ENCODE data around the gene GPR52.

Gene GPR52

DNA sequence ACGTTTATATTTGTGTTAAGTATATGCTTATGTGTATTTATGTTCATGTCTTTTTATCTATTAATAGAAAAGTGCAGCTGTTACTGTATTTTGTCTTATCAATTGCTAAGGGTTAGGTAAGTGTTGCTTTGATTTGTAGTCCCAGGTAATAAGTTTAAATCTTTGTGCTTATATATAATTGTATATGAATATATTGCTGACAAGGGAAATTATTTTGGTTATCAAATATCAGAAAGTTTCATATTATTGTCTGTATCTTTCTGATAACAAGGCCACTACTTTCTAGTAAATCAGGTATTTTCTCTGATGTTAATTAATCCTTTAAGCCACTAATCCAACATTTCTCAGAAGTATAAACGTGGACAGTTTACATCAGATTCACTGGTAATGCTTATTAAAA, 21.3 kb downstream of the GPR52 start:
- DNase-seq = no peak

DNA sequence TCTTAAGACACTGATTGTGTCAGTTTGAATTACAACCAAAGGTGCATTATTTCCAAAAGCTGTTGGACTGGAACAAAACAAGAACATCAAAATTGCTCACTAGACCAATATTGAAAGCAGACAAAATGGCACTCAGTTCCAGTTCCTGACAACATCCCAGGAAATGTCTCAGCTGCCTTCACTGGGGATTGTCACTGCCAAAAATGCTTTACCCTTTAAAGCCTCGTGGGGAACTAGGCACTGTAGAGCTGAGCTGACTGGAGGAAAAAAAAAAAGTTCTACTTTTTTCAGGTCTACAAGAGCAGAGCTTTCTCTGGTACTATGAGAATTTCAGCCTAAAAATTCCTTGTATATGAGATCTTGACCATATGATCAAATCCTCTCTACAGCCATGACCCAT, 21.9 kb downstream of the GPR52 start:
- DNase-seq = no peak

DNA sequence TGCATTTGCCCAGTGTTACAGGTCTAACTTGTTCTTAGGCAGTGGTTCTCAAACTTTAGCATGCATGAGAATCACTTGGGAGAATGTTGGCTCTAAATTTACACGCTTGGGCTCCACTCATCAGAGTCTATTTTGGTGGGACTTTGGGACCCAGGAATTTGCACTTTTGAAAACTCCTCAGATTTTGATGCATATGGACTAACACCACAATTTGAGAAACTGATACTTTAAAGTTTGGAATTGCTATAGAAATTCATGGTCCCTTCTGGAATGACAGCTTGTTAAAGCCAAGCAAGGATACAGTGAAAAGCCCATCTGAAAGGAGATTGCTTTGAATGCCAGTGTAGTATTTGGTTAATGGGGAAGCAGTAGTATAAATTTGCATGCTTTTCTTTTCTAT, 31.5 kb downstream of the GPR52 start:
- no peak for DNase-seq

DNA sequence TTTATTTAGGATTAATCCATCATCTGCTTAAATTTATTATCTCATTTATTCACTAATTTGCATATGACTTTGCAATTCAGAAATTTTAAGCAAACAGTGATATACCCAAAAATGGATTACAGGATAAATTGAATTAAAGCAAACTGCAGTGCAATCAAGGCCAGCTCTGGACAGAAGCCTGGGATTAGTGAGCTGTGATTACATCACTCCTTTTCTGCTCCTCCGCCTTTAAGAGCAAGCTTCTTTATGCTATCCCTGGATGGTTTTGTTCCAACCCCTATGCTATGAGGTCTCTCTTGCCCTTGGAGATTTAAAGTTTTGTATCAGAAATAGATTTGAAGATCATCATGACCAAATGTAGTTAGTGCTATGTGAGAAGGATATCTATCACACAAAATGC, 32.6 kb downstream of the GPR52 start:
- no peak for DNase-seq

DNA sequence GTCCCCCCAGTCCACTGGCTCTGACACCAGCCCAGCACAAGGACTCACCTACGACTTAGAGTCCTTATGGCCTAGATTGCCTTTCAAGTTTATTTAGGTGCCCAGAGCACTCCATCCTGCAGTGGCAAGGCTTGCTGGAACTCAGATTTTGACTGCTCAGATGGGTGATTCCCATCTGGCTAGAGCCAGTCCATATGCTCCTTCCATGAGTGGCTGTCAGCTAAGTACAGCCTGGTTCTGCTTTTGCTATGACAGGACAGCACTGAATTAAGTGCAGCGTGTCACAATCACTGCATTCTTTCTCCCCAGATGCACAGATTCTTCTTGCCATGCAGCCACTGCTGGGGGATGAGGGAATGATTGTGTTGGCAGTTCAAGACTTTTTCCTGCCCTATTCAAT, 43.8 kb downstream of the GPR52 start:
- no peak for DNase-seq

DNA sequence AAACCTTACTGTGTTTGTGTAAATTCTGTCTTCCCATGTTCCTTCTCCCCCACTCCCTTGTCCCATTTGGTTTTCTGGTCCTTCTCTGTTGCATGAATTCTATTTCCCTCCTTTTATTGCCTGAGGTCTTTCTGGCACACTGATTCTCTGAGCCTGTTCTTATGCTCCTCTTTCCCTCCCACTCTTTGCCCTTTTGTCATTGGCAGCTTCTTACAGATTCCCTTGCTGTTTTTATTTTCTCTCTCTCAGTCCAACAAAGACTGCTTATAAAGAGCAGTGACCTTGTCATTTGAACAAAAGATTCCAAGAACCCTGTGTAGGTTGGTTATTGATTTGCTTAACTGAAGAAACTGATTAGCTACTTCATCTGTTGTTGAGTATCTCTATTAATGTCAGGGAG, 49.7 kb downstream of the GPR52 start:
- DNase-seq = peak; percentile 49

Measured in retina (tissue), 1 donor.